RWPE1 (cell line): ENCODE data around the gene ZBTB38.

Experiments used
- CTCF ChIA-PET: fragments of 350-600 bp; sonication (Branson Sonifier 250); formaldehyde crosslinking; extraction: SDS; loops from one replicate; lab custom pipeline; 2021; lab: Yijun Ruan, JAX
- POLR2A ChIA-PET: fragments of 400-600 bp; formaldehyde crosslinking; extraction: SDS; loops from one replicate; lab custom pipeline; 2020; ENCODE audit warnings: antibody characterized with exemption; ENCODE audit not compliant: low non-redundant PET; lab: Yijun Ruan, JAX
- DNase-seq: peaks from one replicate; pipeline ENCODE4 v3.0.0; 2012; ENCODE audit warnings: low spot score
- H3K27ac ChIP-seq: fragments of 450-650 bp; 2 replicates; pipeline ENCODE4 v1.5.1; 2017
- TF ChIP-seq, protein P1 (sequence below): fragments of 450-650 bp; conservative IDR thresholded peaks from 2 replicates; pipeline ENCODE4 v1.5.1; 2017; ENCODE audit warnings: low read depth, mild to moderate bottlenecking

The ZBTB38 gene

GRCh38 chr3:141345528-141345927, 22.8 kb upstream of the ZBTB38 start:
- no peak for DNase-seq
- CTCF ChIA-PET, result interaction anchor here (0.6 to 1.6 kb wide), 2 partner anchors 15 to 45 kb away, joined by 3 to 6 read pairs; no protein-coding TSS in a partner anchor
- TF ChIP-seq, protein P1, sequence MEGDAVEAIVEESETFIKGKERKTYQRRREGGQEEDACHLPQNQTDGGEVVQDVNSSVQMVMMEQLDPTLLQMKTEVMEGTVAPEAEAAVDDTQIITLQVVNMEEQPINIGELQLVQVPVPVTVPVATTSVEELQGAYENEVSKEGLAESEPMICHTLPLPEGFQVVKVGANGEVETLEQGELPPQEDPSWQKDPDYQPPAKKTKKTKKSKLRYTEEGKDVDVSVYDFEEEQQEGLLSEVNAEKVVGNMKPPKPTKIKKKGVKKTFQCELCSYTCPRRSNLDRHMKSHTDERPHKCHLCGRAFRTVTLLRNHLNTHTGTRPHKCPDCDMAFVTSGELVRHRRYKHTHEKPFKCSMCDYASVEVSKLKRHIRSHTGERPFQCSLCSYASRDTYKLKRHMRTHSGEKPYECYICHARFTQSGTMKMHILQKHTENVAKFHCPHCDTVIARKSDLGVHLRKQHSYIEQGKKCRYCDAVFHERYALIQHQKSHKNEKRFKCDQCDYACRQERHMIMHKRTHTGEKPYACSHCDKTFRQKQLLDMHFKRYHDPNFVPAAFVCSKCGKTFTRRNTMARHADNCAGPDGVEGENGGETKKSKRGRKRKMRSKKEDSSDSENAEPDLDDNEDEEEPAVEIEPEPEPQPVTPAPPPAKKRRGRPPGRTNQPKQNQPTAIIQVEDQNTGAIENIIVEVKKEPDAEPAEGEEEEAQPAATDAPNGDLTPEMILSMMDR, result no peak
- POLR2A ChIA-PET, result no interaction called here
- H3K27ac ChIP-seq, result no peak overlapping the region

- no peak overlapping the region for H3K27ac ChIP-seq
- DNase-seq, result no peak
- CTCF ChIA-PET, result interaction anchor here (1.0 kb wide), 1 partner anchor 96 kb away, joined by 3 read pairs; no protein-coding TSS in a partner anchor
- TF ChIP-seq, protein P1, result no peak
- POLR2A ChIA-PET, result no interaction called here
Observed at GRCh38 chr3:141346007-141346406, 22.3 kb upstream of the ZBTB38 start.

DNA sequence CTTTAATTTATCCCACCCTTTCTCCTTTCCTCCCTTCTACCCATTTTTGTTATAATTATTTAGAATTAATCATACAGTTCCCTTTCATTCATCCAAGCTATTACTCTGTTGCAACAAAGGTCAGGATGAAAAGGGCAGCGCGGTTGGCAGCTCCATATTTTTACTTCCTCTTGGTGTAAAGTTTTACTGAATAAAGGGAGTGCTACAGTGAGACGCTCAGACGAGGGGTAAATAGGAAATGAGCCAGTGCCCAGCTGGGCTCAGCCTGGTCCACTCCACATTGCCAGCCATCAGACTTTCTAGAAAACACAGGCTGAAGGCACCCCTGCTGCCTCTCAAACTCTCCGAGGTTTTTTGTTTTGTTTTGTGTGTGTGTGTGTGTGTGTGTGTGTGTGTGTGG, 21.9 kb upstream of the ZBTB38 start:
- no peak overlapping the region for H3K27ac ChIP-seq
- TF ChIP-seq, protein P1, result no peak
- ChIA-PET CTCF (interaction anchor here (1.0 kb wide), 1 partner anchor 95 kb away, joined by 3 read pairs; no protein-coding TSS in a partner anchor), POLR2A (no interaction called here)
- DNase-seq, result no peak

DNA sequence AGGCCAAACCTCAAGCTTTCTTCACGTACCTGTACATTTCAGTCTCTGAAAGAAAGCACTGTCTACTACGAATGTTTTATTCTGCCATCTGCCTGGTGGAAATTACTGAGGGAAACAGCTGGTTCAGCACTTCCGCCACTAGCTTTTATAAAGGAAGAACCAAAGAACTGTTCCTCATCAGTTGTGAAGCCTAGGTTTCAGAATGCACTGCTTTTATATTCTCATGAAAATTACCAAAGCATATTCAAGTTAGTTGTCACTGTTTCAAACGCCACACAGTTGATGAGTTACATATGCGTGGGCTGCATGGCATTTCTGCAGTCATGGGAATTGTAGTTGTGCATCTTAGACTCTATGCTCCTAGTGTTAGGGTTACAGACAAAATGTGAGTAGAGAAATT, 21.5 kb upstream of the ZBTB38 start:
- POLR2A ChIA-PET, result no interaction called here
- DNase-seq, result no peak
- no peak overlapping the region for H3K27ac ChIP-seq
- TF ChIP-seq, protein P1, result no peak
- CTCF ChIA-PET, result interaction anchor here (1.0 kb wide), 1 partner anchor 95 kb away, joined by 3 read pairs; no protein-coding TSS in a partner anchor

DNA sequence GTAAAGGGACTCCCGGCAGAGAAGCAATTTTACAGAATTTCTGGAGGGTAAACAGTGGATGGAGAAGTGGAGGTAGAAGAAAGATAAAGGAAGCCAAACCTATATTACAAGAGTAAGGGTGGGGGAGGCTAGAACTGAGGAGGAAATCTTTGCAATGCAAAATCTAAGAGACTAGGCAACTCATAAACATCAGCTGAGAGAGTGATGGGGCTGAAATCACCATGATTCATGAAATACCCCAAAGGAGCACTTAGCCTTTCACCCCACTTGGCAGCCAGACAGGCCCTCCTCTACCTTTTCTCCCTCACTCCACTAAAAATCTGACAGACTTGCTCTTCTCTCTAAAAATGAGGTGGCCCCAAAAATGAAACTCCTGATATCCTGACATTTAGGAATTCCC, 19.5 kb upstream of the ZBTB38 start:
- no peak overlapping the region for H3K27ac ChIP-seq
- CTCF ChIA-PET, result no interaction called here
- POLR2A ChIA-PET, result no interaction called here
- TF ChIP-seq, protein P1, result no peak
- no peak for DNase-seq

- ChIA-PET CTCF (interaction anchor here (0.5 kb wide), 1 partner anchor 86 kb away, joined by 3 read pairs; no protein-coding TSS in a partner anchor), POLR2A (no interaction called here)
- DNase-seq, result no peak
- TF ChIP-seq, protein P1, result no peak
- H3K27ac ChIP-seq, result no peak overlapping the region
Observed at GRCh38 chr3:141349711-141350110, 18.6 kb upstream of the ZBTB38 start.
